Epithelial cell of prostate (primary cell): ENCODE measurements around the gene C3orf22.

ENCODE experiments used
- DNase-seq: peaks from one replicate; pipeline ENCODE4 v3.0.0-alpha.2; 2011; ENCODE audit warnings: low read depth, low spot score
- H3K27ac ChIP-seq: fragments of 450-650 bp; 2 replicates; pipeline ENCODE4 v1.5.1; 2017; ENCODE audit warnings: mild to moderate bottlenecking

Gene C3orf22

DNA sequence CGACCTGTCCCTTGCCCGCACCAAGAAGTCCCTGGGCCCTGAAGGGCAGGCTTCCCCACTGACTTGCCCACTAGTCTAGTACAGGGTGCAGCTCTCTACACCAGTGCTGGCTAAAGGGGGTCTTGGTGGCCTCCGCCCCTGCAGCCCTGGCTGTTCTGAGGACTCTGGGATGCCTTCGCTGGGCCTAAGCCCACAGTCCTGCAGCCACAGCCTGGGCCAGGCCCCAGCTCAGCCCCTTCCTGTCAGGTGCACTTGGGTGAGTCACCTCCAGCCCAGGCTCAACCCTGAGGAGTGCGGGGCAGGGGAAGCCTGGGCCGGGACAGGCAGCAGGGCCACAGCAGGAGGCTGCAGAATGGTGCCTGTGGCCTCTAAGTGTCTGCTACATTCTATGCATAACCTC is 971 bp downstream of the C3orf22 start:
- no peak for DNase-seq
- H3K27ac ChIP-seq = no peak overlapping the region

GRCh38 chr3:126557415-126557745 is 1.4 kb downstream of the C3orf22 start:
- no peak overlapping the region for H3K27ac ChIP-seq

DNA sequence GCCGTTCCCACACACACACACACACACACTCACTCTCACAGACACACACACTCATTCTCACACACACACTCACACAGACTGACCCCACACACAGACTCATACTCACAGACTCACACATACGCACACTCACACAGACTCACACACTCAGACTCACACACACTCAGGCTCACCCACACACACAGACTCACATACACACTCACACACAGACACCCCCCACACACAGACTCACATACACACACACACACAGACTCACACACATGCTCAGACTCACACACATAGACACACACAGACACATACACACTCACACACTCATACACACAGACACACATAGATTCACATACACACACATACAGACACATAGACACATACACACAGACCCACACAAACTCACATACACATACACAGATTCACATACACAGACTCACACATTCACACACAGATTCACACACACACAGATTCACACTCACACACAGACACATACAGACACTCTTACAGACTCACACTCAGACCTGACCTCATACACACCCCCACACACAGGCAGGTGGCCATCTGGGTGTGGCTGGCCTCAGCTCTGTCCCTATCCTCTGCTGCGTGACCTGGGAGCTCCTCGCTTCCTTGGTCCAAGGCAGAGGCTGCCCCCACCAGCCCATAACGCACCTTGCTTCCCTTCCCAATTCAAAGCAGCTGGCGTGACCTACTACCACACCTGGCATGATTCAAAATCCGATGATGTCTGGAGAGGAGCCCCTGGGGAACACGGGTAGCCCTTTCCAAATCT is 1.9 kb downstream of the C3orf22 start:
- no peak for DNase-seq
- no peak overlapping the region for H3K27ac ChIP-seq

More at GRCh38 chr3:126557415-126557745, 1.4 kb downstream of the C3orf22 start:
- DNase-seq = no peak

- no peak overlapping the region for H3K27ac ChIP-seq
- no peak for DNase-seq
These were observed 2.7 kb downstream of the C3orf22 start for GRCh38 chr3:126555795-126556636.

- DNase-seq = no peak
- H3K27ac ChIP-seq = no peak overlapping the region
These were observed 3.9 kb downstream of the C3orf22 start for GRCh38 chr3:126554560-126555525.

- H3K27ac ChIP-seq = no peak overlapping the region
- DNase-seq = no peak
These were observed 5.2 kb downstream of the C3orf22 start for GRCh38 chr3:126553284-126554084.

- DNase-seq = no peak
- no peak overlapping the region for H3K27ac ChIP-seq
These were observed 5.9 kb downstream of the C3orf22 start for GRCh38 chr3:126552688-126553283.

DNA sequence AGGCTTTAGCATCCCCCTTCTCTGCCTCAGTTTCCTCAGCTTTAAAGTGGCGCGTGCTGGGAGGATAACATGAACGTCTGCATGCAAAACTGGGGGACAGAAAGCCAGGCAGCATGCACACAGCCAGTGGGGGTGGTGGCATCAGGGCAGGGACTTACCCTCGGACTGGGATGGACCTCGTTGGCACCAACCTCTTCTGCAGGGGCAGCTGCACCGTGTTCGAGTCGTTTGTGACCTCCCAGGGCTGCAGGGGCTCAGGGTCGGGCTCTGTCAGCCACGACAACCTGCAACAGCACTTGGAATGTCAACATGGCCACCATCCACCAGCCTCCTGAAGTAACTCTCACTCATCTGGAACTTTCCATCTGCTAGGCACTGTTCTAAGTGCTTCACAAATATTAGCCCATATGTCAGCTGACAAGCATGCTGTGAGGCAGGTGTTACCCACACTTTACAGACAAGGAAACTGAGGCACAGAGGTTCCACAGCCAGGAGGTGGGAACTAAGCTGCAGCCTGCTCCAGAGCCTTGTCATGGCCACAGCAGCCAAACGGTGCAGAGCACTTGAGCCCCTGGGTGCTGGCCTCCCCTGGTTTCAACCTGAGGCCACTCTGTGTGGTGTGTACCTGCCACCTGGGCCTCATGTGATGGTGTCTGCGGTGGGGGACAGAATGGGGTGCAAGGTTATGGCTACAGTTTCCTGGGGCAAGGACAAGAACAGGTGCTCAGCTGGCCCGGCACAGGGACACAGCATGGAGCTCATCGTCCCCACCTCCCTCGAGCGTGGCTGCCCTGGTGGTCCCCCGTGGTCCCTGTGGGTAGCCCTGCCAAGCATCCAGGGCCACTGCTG is 6.7 kb downstream of the C3orf22 start:
- no peak overlapping the region for H3K27ac ChIP-seq
- no peak for DNase-seq

DNA sequence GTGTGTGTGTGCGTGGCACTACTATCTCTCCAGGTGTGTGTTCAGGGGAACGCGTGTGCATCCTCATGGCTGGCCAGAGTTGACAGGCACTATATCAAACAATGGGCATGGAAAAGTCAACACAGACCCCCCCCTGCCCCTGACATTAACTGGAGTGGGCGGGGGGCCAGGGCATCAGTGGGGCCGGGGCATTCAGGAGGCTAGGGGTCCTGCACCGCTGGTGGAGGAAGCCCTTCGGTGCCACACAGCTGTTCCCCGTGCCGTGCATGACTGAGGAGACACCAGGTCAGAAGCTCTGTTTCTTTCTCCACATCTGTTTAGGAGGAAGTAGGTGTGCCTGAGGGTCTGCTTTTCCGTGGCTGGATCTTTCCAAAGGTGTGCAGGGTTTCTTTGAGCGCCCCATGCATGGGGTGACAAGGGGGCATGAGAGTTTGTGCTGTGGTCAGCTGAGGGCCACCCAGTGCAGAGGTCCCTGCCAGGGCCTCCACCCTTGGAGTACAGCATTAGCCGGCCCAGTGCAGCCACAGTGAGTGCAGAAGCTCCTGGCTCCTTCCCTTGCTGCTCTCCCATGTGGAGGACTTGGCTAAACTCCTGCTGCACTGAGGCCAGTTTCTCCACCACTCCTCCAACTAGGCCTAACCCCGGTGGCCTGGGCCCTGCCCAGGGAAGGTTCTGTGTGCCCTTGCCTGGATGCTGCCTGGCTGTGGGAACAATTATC is 7.5 kb downstream of the C3orf22 start:
- no peak for DNase-seq
- H3K27ac ChIP-seq = no peak overlapping the region

GRCh38 chr3:126550488-126551051 is 8.2 kb downstream of the C3orf22 start:
- DNase-seq = no peak

GRCh38 chr3:126549861-126550487 is 8.8 kb downstream of the C3orf22 start:
- no peak for DNase-seq
- no peak overlapping the region for H3K27ac ChIP-seq

More at GRCh38 chr3:126550488-126551051, 8.2 kb downstream of the C3orf22 start:
- H3K27ac ChIP-seq = no peak overlapping the region

DNA sequence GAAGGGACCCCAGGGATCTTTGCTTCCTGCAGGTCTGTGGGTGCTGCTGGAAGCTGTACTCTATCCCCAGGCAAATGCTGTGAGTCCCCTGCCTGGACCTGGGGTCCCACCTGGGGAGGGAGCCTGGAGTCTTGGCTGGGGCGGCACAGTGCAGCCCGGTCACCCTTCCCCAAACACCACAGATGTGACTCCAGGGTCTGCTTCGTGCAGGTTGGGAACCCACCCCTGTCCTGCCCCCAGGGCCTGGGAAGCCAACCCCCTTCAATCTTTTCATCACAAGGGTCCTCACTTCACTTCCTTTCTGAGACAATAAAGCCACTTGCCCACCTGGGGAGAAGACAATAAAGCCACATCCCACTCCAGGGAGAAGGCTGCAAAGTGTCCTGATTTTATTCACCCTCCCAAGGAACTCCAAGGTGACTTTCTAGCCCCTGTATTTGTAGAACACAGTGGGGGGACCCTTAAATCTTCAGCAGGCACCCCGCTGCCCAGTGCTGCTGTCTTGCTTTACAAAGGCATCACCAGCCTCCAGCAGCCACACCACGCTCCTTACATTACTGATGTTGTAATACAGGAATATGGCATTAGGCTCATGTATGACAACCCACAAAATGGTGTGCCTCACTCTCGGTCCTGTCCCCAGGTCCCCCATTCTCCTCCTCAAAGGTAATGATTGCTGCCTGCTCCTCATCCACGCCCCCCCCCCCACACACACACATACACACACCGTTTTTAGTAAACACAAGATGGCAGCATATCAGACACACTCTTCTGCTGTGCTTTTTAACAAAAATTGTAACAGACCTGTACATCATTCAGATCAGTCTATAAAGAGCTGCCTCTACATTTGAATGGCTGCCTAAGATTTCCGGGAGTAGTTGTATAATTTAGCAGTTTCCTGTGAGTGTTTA is 9.9 kb downstream of the C3orf22 start:
- H3K27ac ChIP-seq = no peak overlapping the region
- no peak for DNase-seq

DNA sequence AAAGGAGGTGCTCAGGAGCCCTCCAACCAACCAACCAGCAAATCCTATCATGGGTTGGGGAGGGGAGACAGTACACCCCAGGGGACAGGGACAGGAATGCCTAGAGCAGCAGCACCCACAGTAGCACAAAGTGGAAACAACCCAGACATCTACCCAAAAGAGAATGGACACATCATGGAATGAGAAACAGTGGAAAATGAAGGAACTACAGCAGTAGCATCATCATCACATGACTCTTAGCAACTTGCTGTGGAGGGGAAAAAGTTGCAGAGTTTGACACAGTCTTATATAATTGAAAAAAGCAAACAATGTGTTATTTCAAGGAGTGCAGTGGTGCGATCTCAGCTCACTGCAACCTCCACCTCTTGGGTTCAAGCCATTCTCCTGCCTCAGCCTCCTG is 11.0 kb downstream of the C3orf22 start:
- no peak for DNase-seq
- no peak overlapping the region for H3K27ac ChIP-seq

DNA sequence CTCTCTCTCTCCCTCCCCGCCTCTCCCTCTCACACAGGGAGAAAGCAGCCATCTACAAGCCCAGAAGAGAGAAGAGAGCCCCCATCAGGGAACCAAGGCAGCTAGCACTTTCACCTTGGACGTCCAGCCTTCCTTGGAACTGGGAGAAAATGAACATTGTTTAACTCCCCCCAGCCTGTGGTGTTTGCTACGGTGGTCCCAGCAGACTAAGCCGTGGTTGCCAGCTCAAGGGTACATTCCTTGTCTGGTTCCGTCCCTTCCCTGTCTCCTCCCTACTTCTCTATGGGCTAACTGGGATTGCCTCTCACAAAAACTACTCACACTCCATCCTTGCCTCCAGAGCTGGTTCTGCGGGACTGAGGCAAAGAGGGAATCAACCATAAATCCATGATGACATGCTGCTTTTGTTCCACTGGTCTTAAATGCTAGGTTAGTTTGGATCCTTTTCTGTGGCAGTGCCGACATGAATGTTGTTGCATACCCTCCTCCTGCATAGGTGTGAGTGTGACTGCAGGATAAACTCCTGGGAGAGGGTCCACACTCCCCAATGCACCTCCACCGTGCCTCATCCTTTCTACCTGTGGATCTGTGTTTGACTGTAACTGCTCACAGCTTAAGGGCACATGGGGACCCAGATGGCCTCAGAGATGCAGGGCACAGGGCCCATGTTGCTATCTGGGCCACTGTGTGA is 12.0 kb downstream of the C3orf22 start:
- DNase-seq = no peak
- H3K27ac ChIP-seq = no peak overlapping the region

GRCh38 chr3:126546013-126546412 is 12.7 kb downstream of the C3orf22 start:
- H3K27ac ChIP-seq = no peak overlapping the region
- no peak for DNase-seq
